Measurements from ENCODE around the gene TSHZ2.

DNA sequence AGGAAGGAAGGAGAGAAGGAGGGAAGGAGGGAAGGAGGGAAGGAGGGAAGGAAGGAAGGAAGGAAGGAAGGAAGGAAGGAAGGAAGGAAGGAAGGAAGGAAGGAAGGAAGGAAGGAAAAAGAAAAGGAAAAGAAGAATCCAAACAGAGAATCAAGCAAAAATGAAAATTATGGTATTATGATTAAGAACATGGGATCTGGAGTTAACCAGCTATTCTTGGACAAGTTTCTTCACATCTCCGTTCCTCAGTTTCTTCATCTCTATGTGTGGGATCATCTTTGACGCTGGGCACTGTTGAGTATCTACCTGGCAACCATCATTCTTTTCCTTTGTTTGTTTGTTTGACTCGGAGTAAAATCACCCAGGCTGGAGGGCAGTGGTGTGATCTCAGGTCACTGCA, 549.9 kb downstream of the TSHZ2 start:
- TF ChIP-seq TAF1 (IDR thresholded peaks at IDR 0.05; ENCODE audit: borderline replicate concordance, low read depth, low read length) (no peak), POLR2A (IDR thresholded peaks at IDR 0.05; ENCODE audit: low read depth, low read length) (no peak)

Data from GM12892 (cell line).